ENCODE results near the gene ERP44.

DNA sequence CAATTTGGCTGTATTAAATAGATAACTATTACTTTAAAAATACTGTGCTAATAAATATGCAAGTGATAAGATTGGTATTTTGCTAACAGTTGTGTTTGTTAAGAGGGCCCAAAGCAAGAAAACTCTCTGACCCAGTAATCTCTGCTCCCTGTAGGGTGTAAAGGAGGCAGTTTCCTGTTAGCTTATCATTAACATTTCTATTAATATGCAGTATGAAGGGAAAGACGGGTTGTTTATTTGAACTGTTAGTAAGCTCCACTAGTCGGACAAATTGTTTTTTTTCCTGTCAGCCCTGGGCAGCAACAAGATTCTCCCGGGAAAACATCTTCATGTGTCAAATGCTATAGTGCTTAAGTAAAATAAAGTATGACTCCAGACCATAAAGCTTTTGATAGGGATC lies 35.6 kb downstream of the ERP44 start:
- TF ChIP-seq, protein P1, sequence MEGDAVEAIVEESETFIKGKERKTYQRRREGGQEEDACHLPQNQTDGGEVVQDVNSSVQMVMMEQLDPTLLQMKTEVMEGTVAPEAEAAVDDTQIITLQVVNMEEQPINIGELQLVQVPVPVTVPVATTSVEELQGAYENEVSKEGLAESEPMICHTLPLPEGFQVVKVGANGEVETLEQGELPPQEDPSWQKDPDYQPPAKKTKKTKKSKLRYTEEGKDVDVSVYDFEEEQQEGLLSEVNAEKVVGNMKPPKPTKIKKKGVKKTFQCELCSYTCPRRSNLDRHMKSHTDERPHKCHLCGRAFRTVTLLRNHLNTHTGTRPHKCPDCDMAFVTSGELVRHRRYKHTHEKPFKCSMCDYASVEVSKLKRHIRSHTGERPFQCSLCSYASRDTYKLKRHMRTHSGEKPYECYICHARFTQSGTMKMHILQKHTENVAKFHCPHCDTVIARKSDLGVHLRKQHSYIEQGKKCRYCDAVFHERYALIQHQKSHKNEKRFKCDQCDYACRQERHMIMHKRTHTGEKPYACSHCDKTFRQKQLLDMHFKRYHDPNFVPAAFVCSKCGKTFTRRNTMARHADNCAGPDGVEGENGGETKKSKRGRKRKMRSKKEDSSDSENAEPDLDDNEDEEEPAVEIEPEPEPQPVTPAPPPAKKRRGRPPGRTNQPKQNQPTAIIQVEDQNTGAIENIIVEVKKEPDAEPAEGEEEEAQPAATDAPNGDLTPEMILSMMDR (IDR thresholded peaks at IDR 0.05) = no peak
- TF ChIP-seq POLR2A (IDR thresholded peaks at IDR 0.05) = no peak
